OCI-LY1 (cell line): ENCODE measurements around the gene TXNDC15.
"Not testable (repeated sequence)": the region's sequence is repeated elsewhere in the genome, so short reads cannot be mapped to it uniquely, and the experiment has no call there.

Source experiments
- H2AFZ ChIP-seq: fragments of 200-600 bp; sonication (generic), shearing (Covaris generic); 2 replicates; pipeline ENCODE4 v1.6.0; 2014; ENCODE audit warnings: antibody characterized with exemption, mild to moderate bottlenecking, low read length
- H3F3A ChIP-seq: fragments of 200-600 bp; sonication (generic), shearing (Covaris generic); 2 replicates; pipeline ENCODE4 v1.6.0; 2014; ENCODE audit warnings: mild to moderate bottlenecking, antibody characterized with exemption, low read length, moderate library complexity; ENCODE audit not compliant: insufficient read depth
- H3K27ac ChIP-seq: fragments of 200-600 bp; sonication (generic); 2 replicates; pipeline ENCODE4 v1.5.1; 2014; ENCODE audit warnings: low read length, mixed run types, mild to moderate bottlenecking, low read depth; ENCODE audit not compliant: poor library complexity, severe bottlenecking
- H3K27me3 ChIP-seq: fragments of 200-600 bp; sonication (generic); 2 replicates; pipeline ENCODE4 v1.6.0; 2014; ENCODE audit warnings: antibody characterized with exemption, mild to moderate bottlenecking, low read length, moderate library complexity; ENCODE audit not compliant: insufficient read depth
- H3K36me3 ChIP-seq: fragments of 200-600 bp; sonication (generic); 2 replicates; pipeline ENCODE4 v1.6.1; 2014; ENCODE audit warnings: mild to moderate bottlenecking, antibody characterized with exemption, low read length, moderate library complexity, mixed read lengths; ENCODE audit not compliant: insufficient read depth
- H3K4me1 ChIP-seq: fragments of 200-600 bp; sonication (generic); 2 replicates; pipeline ENCODE4 v1.5.1; 2014; ENCODE audit warnings: mild to moderate bottlenecking, low read length, moderate library complexity; ENCODE audit not compliant: insufficient read depth, severe bottlenecking
- H3K4me2 ChIP-seq: fragments of 200-600 bp; sonication (generic), shearing (Covaris generic); 2 replicates; pipeline ENCODE4 v1.6.1; 2014; ENCODE audit warnings: low read length
- H3K4me3 ChIP-seq: fragments of 200-600 bp; sonication (generic); 2 replicates; pipeline ENCODE4 v1.5.1; 2014; ENCODE audit warnings: low read length, low read depth, mild to moderate bottlenecking, mixed read lengths; ENCODE audit not compliant: poor library complexity, severe bottlenecking
- H3K79me2 ChIP-seq: fragments of 200-600 bp; shearing (Covaris generic); 2 replicates; pipeline ENCODE4 v1.6.1; 2016; ENCODE audit warnings: mixed run types, low read length, mixed read lengths; ENCODE audit not compliant: insufficient read depth
- H3K9ac ChIP-seq: fragments of 200-600 bp; sonication (generic), shearing (Covaris generic); 2 replicates; pipeline ENCODE4 v1.6.1; 2014; ENCODE audit warnings: mild to moderate bottlenecking, low read length, mixed read lengths
- H3K9me2 ChIP-seq: fragments of 200-600 bp; sonication (generic), shearing (Covaris generic); 2 replicates; pipeline ENCODE4 v1.6.1; 2014; ENCODE audit warnings: low read depth, mild to moderate bottlenecking, low read length, mixed read lengths
- H3K9me3 ChIP-seq: fragments of 200-600 bp; shearing (Covaris generic); 2 replicates; pipeline ENCODE4 v1.6.1; 2014; ENCODE audit warnings: low read length, mixed read lengths
- H4K20me1 ChIP-seq: fragments of 200-600 bp; sonication (generic), shearing (Covaris generic); 2 replicates; pipeline ENCODE4 v1.6.0; 2016; ENCODE audit warnings: mild to moderate bottlenecking, low read length; ENCODE audit not compliant: insufficient read depth
- CTCF ChIP-seq: fragments of 200-600 bp; sonication (generic), shearing (Covaris generic); IDR thresholded peaks from 2 replicates; pipeline ENCODE4 v1.5.1; 2017; ENCODE audit warnings: mild to moderate bottlenecking, antibody characterized with exemption, low read length, moderate library complexity, mixed read lengths
- EZH2 ChIP-seq: fragments of 200-600 bp; sonication (generic), shearing (Covaris generic); IDR thresholded peaks from 2 replicates; pipeline ENCODE4 v1.8.0; 2017; ENCODE audit warnings: borderline replicate concordance, mixed run types, mild to moderate bottlenecking, antibody characterized with exemption, low read length, moderate library complexity, mixed read lengths

TXNDC15 gene

GRCh38 chr5:134878403-134878802 is 4.2 kb downstream of the TXNDC15 start:
- Histone ChIP-seq H3K4me2 (no peak overlapping the region; the same call in 1 of the 2 replicates), H2AFZ (no peak overlapping the region), H3K9me3 (no peaks in the 10 kb centered on the region), H3F3A (no peaks in the 10 kb centered on the region), H3K36me3 (no peaks in the 10 kb centered on the region), H3K9ac (no peak overlapping the region), H3K79me2 (peaks cover 37% of the 10 kb centered on the region), H3K27me3 (no peaks in the 10 kb centered on the region), H3K4me1 (peaks cover 46% of the 10 kb centered on the region), H3K4me3 (no peak overlapping the region), H3K27ac (peak overlapping the region; percentile 29), H3K9me2 (no peaks in the 10 kb centered on the region), H4K20me1 (no peaks in the 10 kb centered on the region)
- TF ChIP-seq EZH2: no peak
- no peak for TF ChIP-seq CTCF

- Histone ChIP-seq H3F3A (no peaks in the 10 kb centered on the region), H4K20me1 (no peaks in the 10 kb centered on the region), H3K79me2 (peaks cover 38% of the 10 kb centered on the region), H3K4me1 (peaks cover 40% of the 10 kb centered on the region), H3K27me3 (no peaks in the 10 kb centered on the region), H3K9me3 (no peaks in the 10 kb centered on the region), H3K27ac (peak overlapping the region; percentile 33), H3K4me3 (no peak overlapping the region), H2AFZ (no peak overlapping the region), H3K36me3 (no peaks in the 10 kb centered on the region), H3K9me2 (no peaks in the 10 kb centered on the region), H3K9ac (no peak overlapping the region), H3K4me2 (no peak overlapping the region)
- TF ChIP-seq CTCF (no peak), EZH2 (no peak)
Measured at GRCh38 chr5:134879456-134879855, 5.3 kb downstream of the TXNDC15 start.

- not testable (repeated sequence) for H3K4me3 ChIP-seq, H3K36me3 ChIP-seq, H3K27me3 ChIP-seq, H3K9ac ChIP-seq, H3K9me2 ChIP-seq, H2AFZ ChIP-seq, H3F3A ChIP-seq, H3K9me3 ChIP-seq, H4K20me1 ChIP-seq, H3K27ac ChIP-seq, H3K4me2 ChIP-seq
- H3K79me2 ChIP-seq: peaks cover 43% of the 10 kb centered on the region
- peaks cover 32% of the 10 kb centered on the region for H3K4me1 ChIP-seq
Measured at GRCh38 chr5:134880937-134881336, 6.8 kb downstream of the TXNDC15 start.

- not testable (repeated sequence) for H3K9me3 ChIP-seq, H3K4me3 ChIP-seq, H3K36me3 ChIP-seq, H4K20me1 ChIP-seq, H3K9ac ChIP-seq, H3K27me3 ChIP-seq, H3K9me2 ChIP-seq, H3F3A ChIP-seq, H3K4me2 ChIP-seq, H2AFZ ChIP-seq, H3K27ac ChIP-seq
- Histone ChIP-seq H3K4me1 (peaks cover 24% of the 10 kb centered on the region), H3K79me2 (peaks cover 47% of the 10 kb centered on the region)
Measured at GRCh38 chr5:134881711-134882110, 7.5 kb downstream of the TXNDC15 start.
